RKO (cell line): ENCODE measurements around the gene BCDIN3D.
"Not testable (repeated sequence)": the region's sequence is repeated elsewhere in the genome, so short reads cannot be mapped to it uniquely, and the experiment has no call there.

Source experiments
- DNase-seq: peaks from one replicate; pipeline ENCODE4 v3.0.0-alpha.2; 2016; ENCODE audit warnings: low spot score

Gene BCDIN3D

GRCh38 chr12:49855890-49856289 lies 13.0 kb upstream of the BCDIN3D start:
- not testable (repeated sequence) for DNase-seq

GRCh38 chr12:49854976-49855375 lies 12.1 kb upstream of the BCDIN3D start:
- no peak for DNase-seq

GRCh38 chr12:49853671-49854070 lies 10.8 kb upstream of the BCDIN3D start:
- DNase-seq: no peak

- no peak for DNase-seq
These were observed 4.3 kb upstream of the BCDIN3D start for GRCh38 chr12:49847161-49847560.

GRCh38 chr12:49846032-49846431 lies 3.1 kb upstream of the BCDIN3D start:
- no peak for DNase-seq

GRCh38 chr12:49843876-49844437 lies 1.1 kb upstream of the BCDIN3D start:
- no peak for DNase-seq

GRCh38 chr12:49843411-49843810 lies 505 bp upstream of the BCDIN3D start:
- no peak for DNase-seq

GRCh38 chr12:49838973-49839633 lies 3.8 kb downstream of the BCDIN3D start:
- DNase-seq: peak; percentile 74

- peak; percentile 40 for DNase-seq
These were observed 10.0 kb downstream of the BCDIN3D start for GRCh38 chr12:49832836-49833421.

GRCh38 chr12:49831717-49832116 lies 11.2 kb downstream of the BCDIN3D start:
- no peak for DNase-seq

GRCh38 chr12:49828133-49829091 lies 14.5 kb downstream of the BCDIN3D start, which contains the start of gene NCKAP5L:
Gene NCKAP5L (minus strand): TSS chr12:49828413. CDS start chr12:49804044, 24,369 bp downstream.
- peak; percentile 97 for DNase-seq

- peak; percentile 57 for DNase-seq
These were observed 15.4 kb downstream of the BCDIN3D start for GRCh38 chr12:49827401-49828099.

GRCh38 chr12:49827051-49827400 lies 15.9 kb downstream of the BCDIN3D start:
- no peak for DNase-seq

GRCh38 chr12:49825971-49826421 lies 16.9 kb downstream of the BCDIN3D start:
- DNase-seq: no peak

GRCh38 chr12:49825360-49825970 lies 17.4 kb downstream of the BCDIN3D start:
- DNase-seq: no peak

GRCh38 chr12:49824895-49825294 lies 18.0 kb downstream of the BCDIN3D start:
- no peak for DNase-seq

- DNase-seq: no peak
These were observed 18.5 kb downstream of the BCDIN3D start for GRCh38 chr12:49824416-49824815.

- DNase-seq: no peak
These were observed 19.0 kb downstream of the BCDIN3D start for GRCh38 chr12:49823951-49824350.

GRCh38 chr12:49823350-49823749 lies 19.6 kb downstream of the BCDIN3D start:
- DNase-seq: no peak

GRCh38 chr12:49821373-49822287 lies 21.3 kb downstream of the BCDIN3D start:
- no peak for DNase-seq
